Endothelial cell of umbilical vein (primary cell): ENCODE data around the gene ANKEF1. TPM values are rescaled to one million over a fixed set of nuclear protein-coding genes. Genes with fewer than 3 reads are reported as not detected.

Experiments
- BruUV-seq: library from RNA; stranded (reverse); fragments of 400-500 nt; replicated peaks from 2 replicates; lab custom pipeline; 2021; lab: Mats Ljungman, UMichigan
- CTCF ChIA-PET: fragments of 300-600, 350-600 bp; sonication (Branson Sonifier 250); formaldehyde crosslinking; loops from one replicate; lab custom pipeline; 2021; ENCODE audit warnings: antibody characterized with exemption, inconsistent platforms; lab: Charles Lee
- POLR2A ChIA-PET: fragments of 300-600, 350-600 bp; sonication (Branson Sonifier 250); formaldehyde crosslinking; loops from one replicate; lab custom pipeline; 2021; ENCODE audit warnings: antibody characterized with exemption, inconsistent platforms; lab: Charles Lee
- DNase-seq: peaks from one replicate; pipeline ENCODE4 v3.0.0-alpha.2; 2011; ENCODE audit warnings: low read depth, low spot score
- FAIRE-seq: peaks from 2 replicates; lab custom pipeline; 2011; peaks lifted over from hg19 to GRCh38; lab: Jason Lieb, UNC
- H2AFZ ChIP-seq: 2 replicates; pipeline ENCODE4 v1.6.0; 2012; ENCODE audit warnings: low read depth, low read length, control low read depth, inconsistent platforms
- H3K27ac ChIP-seq: 2 replicates; pipeline ENCODE4 v1.5.1; 2011; ENCODE audit warnings: low read depth, mild to moderate bottlenecking, control low read depth, low read length, moderate library complexity; ENCODE audit not compliant: insufficient read depth
- H3K27me3 ChIP-seq, 2 experiments: 2 replicates each; pipeline versions ENCODE4 v1.6.0 to v1.6.1; 2011; ENCODE audit warnings: low read length in 2 of 2, mixed read lengths in 1 of 2; ENCODE audit not compliant: control insufficient read depth in 2 of 2, insufficient read depth in 2 of 2
- H3K36me3 ChIP-seq, 2 experiments: 2 replicates in 1 of 2; 3 replicates in 1 of 2; pipeline ENCODE4 v1.5.1; 2011; ENCODE audit warnings: low read length in 2 of 2, mild to moderate bottlenecking in 1 of 2, moderate library complexity in 1 of 2; ENCODE audit not compliant: control insufficient read depth in 2 of 2, insufficient read depth in 2 of 2; ENCODE audit errors: extremely low read depth in 1 of 2
- H3K4me1 ChIP-seq: 3 replicates; pipeline ENCODE4 v1.5.1; 2011; ENCODE audit warnings: mild to moderate bottlenecking, low read length; ENCODE audit not compliant: control insufficient read depth, insufficient read depth; ENCODE audit errors: extremely low read depth
- H3K4me2 ChIP-seq: 2 replicates; pipeline ENCODE4 v1.6.1; 2011; ENCODE audit warnings: low read length, control low read depth, mixed read lengths; ENCODE audit not compliant: insufficient read depth
- H3K4me3 ChIP-seq, 3 experiments: fragments of 200-600 bp in 1 of 3; sonication (generic), shearing (Covaris generic) in 1 of 3; replicated peaks in 1 of 3; 2 replicates each; pipeline ENCODE4 v1.5.1; 2011 to 2016; ENCODE audit warnings: control low read depth in 3 of 3, low read length in 3 of 3, mild to moderate bottlenecking in 2 of 3, inconsistent platforms in 1 of 3, low read depth in 1 of 3, moderate library complexity in 1 of 3; ENCODE audit not compliant: insufficient read depth in 1 of 3
- H3K79me2 ChIP-seq: 2 replicates; pipeline ENCODE4 v1.6.0; 2012; ENCODE audit warnings: low read length, inconsistent platforms; ENCODE audit not compliant: control insufficient read depth, insufficient read depth
- H3K9ac ChIP-seq: replicated peaks from 2 replicates; pipeline ENCODE3; 2011; ENCODE audit warnings: low read length, control low read depth; ENCODE audit not compliant: insufficient read depth; ENCODE audit errors: extremely low read depth
- H3K9me1 ChIP-seq: replicated peaks from 3 replicates; pipeline ENCODE4 v1.6.0; 2011; ENCODE audit warnings: mild to moderate bottlenecking, low read length; ENCODE audit not compliant: control insufficient read depth, insufficient read depth; ENCODE audit errors: extremely low read depth
- H3K9me3 ChIP-seq: replicated peaks from 2 replicates; pipeline ENCODE4 v1.5.1; 2012; ENCODE audit warnings: low read length, inconsistent platforms; ENCODE audit not compliant: control insufficient read depth, insufficient read depth
- H4K20me1 ChIP-seq: replicated peaks from 2 replicates; pipeline ENCODE3; 2011; ENCODE audit warnings: mild to moderate bottlenecking, low read length; ENCODE audit not compliant: control insufficient read depth, insufficient read depth; ENCODE audit errors: extremely low read depth
- CTCF ChIP-seq, 2 donors: IDR thresholded peaks; 1 replicate in 1 of 2; 2 replicates in 1 of 2; pipeline ENCODE4 v1.5.1; 2011; ENCODE audit warnings: low read length in 2 of 2, mild to moderate bottlenecking in 2 of 2, moderate library complexity in 2 of 2, control low read depth in 1 of 2, inconsistent platforms in 1 of 2, low read depth in 1 of 2; ENCODE audit not compliant: insufficient read depth in 1 of 2; ENCODE audit errors: extremely low read depth in 1 of 2
- FOS ChIP-seq: IDR thresholded peaks from 2 replicates; pipeline ENCODE4 v1.6.1; 2011; ENCODE audit warnings: mild to moderate bottlenecking, low read length, moderate library complexity, borderline replicate concordance; ENCODE audit not compliant: insufficient read depth
- GATA2 ChIP-seq: IDR thresholded peaks from 2 replicates; pipeline ENCODE4 v1.7.0; 2011; ENCODE audit warnings: low read depth, mild to moderate bottlenecking, moderate library complexity, mixed read lengths, low read length; ENCODE audit not compliant: insufficient read length, insufficient read depth
- MAX ChIP-seq: IDR thresholded peaks from 2 replicates; pipeline ENCODE4 v1.6.1; 2011; ENCODE audit not compliant: insufficient read depth, insufficient read length
- MYC ChIP-seq: IDR thresholded peaks from one replicate; pipeline ENCODE4 v1.6.1; 2011; ENCODE audit warnings: mild to moderate bottlenecking, low read depth, low read length
- dilution Hi-C: fragments of 300-500 bp; cut with MboI; formaldehyde crosslinking; loops from one replicate; pipeline ENCODE4 v1.15.0; 2019; ENCODE audit warnings: low sequenced_read_pairs; ENCODE audit not compliant: extremely low pct_ligation_motif_present
- intact Hi-C: fragments of 100-400 bp; cut with micrococcal nuclease; formaldehyde crosslinking; loops from one replicate; pipeline ENCODE4 v1.10.0; 2022
- polyA plus RNA-seq, 4 experiments: library from polyadenylated mRNA; depleted of rRNA in 3 of 4; stranded (reverse) in 3 of 4; unstranded in 1 of 4; fragments of >200 nt; gene quantifications; 2 replicates each; pipeline versions ENCODE4 v1.2.1 to v1.2.3, GENCODE V29; 2011 to 2012; ENCODE audit warnings: missing spikeins in 1 of 4
- total RNA-seq: library from RNA; stranded (reverse); gene quantifications from 2 replicates; pipeline ENCODE4 v1.2.3, GENCODE V29; 2021

Gene ANKEF1
- total and polyA plus RNA-seq, 2 donors (not counting 3 experiments of a cell fraction or from before 2014, with no cell fraction given): 0.58 to 2.4 TPM

- no TSS peak for BruUV-seq
- CTCF ChIA-PET: interaction anchor here (0.7 to 8.2 kb wide), 59 partner anchors 7 to 682 kb away, joined by 3 to 370 read pairs (median 5); partner anchors contain the start of genes ANKEF1, MKKS and SNAP25
Measured at GRCh38 chr20:10089871-10090587, 55.2 kb downstream of the ANKEF1 start.

GRCh38 chr20:10090588-10091166, 55.9 kb downstream of the ANKEF1 start:
- BruUV-seq: no TSS peak
- Histone ChIP-seq H3K4me2 (no peak overlapping the region), H3K36me3 (no peaks in the 10 kb centered on the region), H3K27ac (no peak overlapping the region), H3K9ac (no peak overlapping the region), H3K9me1 (no peaks in the 10 kb centered on the region), H3K4me1 (no peaks in the 10 kb centered on the region), H3K79me2 (no peaks in the 10 kb centered on the region), H2AFZ (no peak overlapping the region), H3K9me3 (no peaks in the 10 kb centered on the region), H4K20me1 (no peaks in the 10 kb centered on the region), H3K27me3 (no peaks in the 10 kb centered on the region), H3K4me3 (no peak overlapping the region)
- dilution Hi-C loops: no loop called here
- FAIRE-seq: peak; percentile 74
- CTCF ChIA-PET: interaction anchor here (0.6 to 8.2 kb wide), 61 partner anchors 8 to 1453 kb away, joined by 3 to 370 read pairs (median 5); partner anchors contain the start of genes ANKEF1, MKKS and SNAP25
- intact Hi-C loops: loop anchor here (1.0 to 5.0 kb wide), 7 partner anchors 112 to 1454 kb away; partner anchors contain the start of gene SNAP25
- peak; percentile 67 for DNase-seq
- POLR2A ChIA-PET: interaction anchor here (0.6 kb wide), 1 partner anchor 510 kb away, joined by 3 read pairs; no protein-coding TSS in a partner anchor
- no peak for TF ChIP-seq MYC
- TF ChIP-seq MAX: no peak
- TF ChIP-seq FOS: no peak
- TF ChIP-seq CTCF (IDR thresholded peaks at IDR 0.05; ENCODE audit: extremely low read depth in 1 of 2, insufficient read depth in 1 of 2, low read depth in 1 of 2, low read length in 2 of 2): peak; percentile 69 to 78
- no peak for TF ChIP-seq GATA2

More at GRCh38 chr20:10089871-10090587, 55.2 kb downstream of the ANKEF1 start:
- FAIRE-seq (peak; percentile 18), DNase-seq (no peak)
- Histone ChIP-seq H3K9me3 (no peaks in the 10 kb centered on the region), H3K4me1 (no peaks in the 10 kb centered on the region), H3K36me3 (no peaks in the 10 kb centered on the region), H3K27me3 (no peaks in the 10 kb centered on the region), H3K9me1 (no peaks in the 10 kb centered on the region), H3K79me2 (no peaks in the 10 kb centered on the region), H3K4me3 (no peak overlapping the region), H4K20me1 (no peaks in the 10 kb centered on the region), H2AFZ (no peak overlapping the region), H3K4me2 (no peak overlapping the region), H3K27ac (no peak overlapping the region), H3K9ac (no peak overlapping the region)
- POLR2A ChIA-PET: interaction anchor here (0.6 kb wide), 1 partner anchor 510 kb away, joined by 3 read pairs; no protein-coding TSS in a partner anchor
- dilution Hi-C loops: no loop called here
- TF ChIP-seq GATA2: no peak
- intact Hi-C loops: loop anchor here (1.0 to 5.0 kb wide), 7 partner anchors 112 to 1455 kb away; partner anchors contain the start of gene SNAP25
